RWPE2 (cell line): ENCODE data around the gene PSENEN.

Experiments used
- ATAC-seq: fragments of 200-7000 bp; cut with Tn5 transposase; 3 replicates; pipeline ENCODE4 v1.9.1; 2021; ENCODE audit warnings: low read depth
- DNase-seq: peaks from one replicate; pipeline ENCODE4 v3.0.0-alpha.2; 2020; ENCODE audit warnings: low spot score
- H3K27ac ChIP-seq: fragments of 450-650 bp; 2 replicates; pipeline ENCODE4 v1.5.1; 2017; ENCODE audit warnings: mild to moderate bottlenecking; ENCODE audit not compliant: poor library complexity, severe bottlenecking
- H3K27me3 ChIP-seq: fragments of 250-450 bp; sonication (Bioruptor Pico); 2 replicates; pipeline ENCODE4 v1.5.1; 2021; ENCODE audit warnings: mild to moderate bottlenecking, moderate library complexity; ENCODE audit not compliant: insufficient read depth, poor library complexity, severe bottlenecking
- H3K36me3 ChIP-seq: fragments of 250-450 bp; sonication (Bioruptor Pico); 2 replicates; pipeline ENCODE4 v1.5.1; 2020; ENCODE audit warnings: low read depth, mild to moderate bottlenecking, moderate library complexity
- H3K4me1 ChIP-seq: fragments of 250-450 bp; sonication (Bioruptor Pico); 2 replicates; pipeline ENCODE4 v1.5.1; 2021; ENCODE audit warnings: mild to moderate bottlenecking, moderate library complexity; ENCODE audit not compliant: insufficient read depth, poor library complexity, severe bottlenecking
- H3K4me3 ChIP-seq: fragments of 250-450 bp; sonication (Bioruptor Pico); 2 replicates; pipeline ENCODE4 v1.5.1; 2021; ENCODE audit warnings: mild to moderate bottlenecking, moderate library complexity; ENCODE audit not compliant: severe bottlenecking
- H3K9me3 ChIP-seq: fragments of 250-450 bp; sonication (Bioruptor Pico); 2 replicates; pipeline ENCODE4 v1.5.1; 2021; ENCODE audit warnings: mild to moderate bottlenecking, moderate library complexity; ENCODE audit not compliant: severe bottlenecking
- CTCF ChIP-seq: fragments of 450-650 bp; IDR thresholded peaks from one replicate; pipeline ENCODE4 v1.5.1; 2017; ENCODE audit warnings: mild to moderate bottlenecking, moderate library complexity; ENCODE audit not compliant: poor library complexity, severe bottlenecking

Gene PSENEN

GRCh38 chr19:35757231-35757748 is 11.8 kb downstream of the PSENEN start:
- Histone ChIP-seq H3K36me3 (peaks cover 34% of the 10 kb centered on the region), H3K4me1 (no peaks in the 10 kb centered on the region), H3K4me3 (peak overlapping the region; percentile 89), H3K27ac (peak overlapping the region; percentile 71), H3K27me3 (no peaks in the 10 kb centered on the region), H3K9me3 (no peaks in the 10 kb centered on the region)
- TF ChIP-seq CTCF: no peak
- DNase-seq (peak; percentile 61), ATAC-seq (peak; percentile 15)

DNA sequence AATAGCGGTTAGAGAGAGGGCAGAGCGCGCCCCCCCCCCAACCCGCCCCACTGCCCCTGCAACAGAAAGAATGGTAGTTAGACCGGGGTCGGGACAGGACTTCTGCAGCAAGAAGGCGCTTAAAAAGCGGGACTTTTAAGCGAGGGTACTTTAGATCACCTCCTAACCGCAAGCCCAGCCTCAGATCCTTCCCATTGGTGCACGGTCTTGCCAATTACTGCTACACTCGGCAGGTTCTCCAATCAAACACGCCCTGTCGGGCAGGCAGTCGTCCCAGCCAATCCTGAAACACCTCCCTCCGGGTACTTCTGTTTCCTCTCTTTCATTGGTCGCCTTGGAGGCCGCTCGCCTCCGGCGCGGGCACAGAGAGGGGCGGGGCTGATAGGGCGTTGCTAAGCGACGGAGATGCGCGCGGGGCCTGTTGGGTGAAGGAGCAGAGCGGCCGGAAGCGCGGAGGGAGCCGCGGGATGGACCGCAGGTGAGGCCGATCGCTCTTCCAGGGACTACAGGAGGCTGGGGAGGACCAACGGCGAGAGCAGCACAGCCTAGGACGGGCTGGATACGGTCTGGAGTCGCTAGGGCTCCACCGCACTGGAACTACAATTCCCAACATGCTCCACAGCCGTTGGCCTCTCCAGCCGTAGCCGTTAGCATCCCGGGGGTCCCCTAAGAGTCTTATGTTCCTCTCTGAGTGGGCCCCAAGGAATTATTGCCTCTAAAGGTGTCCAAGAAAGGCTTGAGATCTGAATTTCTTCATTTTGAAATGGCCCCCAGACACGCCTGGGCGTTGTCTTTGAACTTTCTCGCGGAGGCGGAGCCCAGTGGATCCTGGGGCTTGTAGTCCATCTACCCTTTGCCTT is 12.5 kb downstream of the PSENEN start, which contains the start of gene PROSER3:
Gene PROSER3 (plus strand): TSS at position 428 of the 860 bp plus-strand sequence. CDS start 40 bp downstream, at position 468.
- Histone ChIP-seq H3K9me3 (no peaks in the 10 kb centered on the region), H3K36me3 (peaks cover 37% of the 10 kb centered on the region), H3K27me3 (no peaks in the 10 kb centered on the region), H3K27ac (peak within 1 kb of the TSS; percentile 71), H3K4me1 (no peaks in the 10 kb centered on the region), H3K4me3 (peak within 1 kb of the TSS; percentile 89)
- ATAC-seq: peak; percentile 96
- no peak for TF ChIP-seq CTCF
- peak; percentile 98 for DNase-seq

GRCh38 chr19:35759697-35760096 is 14.2 kb downstream of the PSENEN start:
- Histone ChIP-seq H3K27me3 (no peaks in the 10 kb centered on the region), H3K9me3 (no peaks in the 10 kb centered on the region), H3K36me3 (peaks cover 46% of the 10 kb centered on the region), H3K27ac (no peak overlapping the region), H3K4me3 (no peak overlapping the region), H3K4me1 (no peaks in the 10 kb centered on the region)
- DNase-seq (no peak), ATAC-seq (no peak)
- no peak for TF ChIP-seq CTCF

GRCh38 chr19:35760711-35761349 is 15.4 kb downstream of the PSENEN start:
- no peaks in the 10 kb centered on the region for H3K27me3 ChIP-seq
- no peak for TF ChIP-seq CTCF
- no peak overlapping the region for H3K4me3 ChIP-seq
- H3K4me1 ChIP-seq: no peaks in the 10 kb centered on the region
- no peak overlapping the region for H3K27ac ChIP-seq
- peaks cover 55% of the 10 kb centered on the region for H3K36me3 ChIP-seq
- ATAC-seq (no peak), DNase-seq (no peak)
- H3K9me3 ChIP-seq: no peaks in the 10 kb centered on the region
